ENCODE measurements around the gene PDIA3.
"Not testable (repeated sequence)": the region's sequence is repeated elsewhere in the genome, so short reads cannot be mapped to it uniquely, and the experiment has no call there.

Gene PDIA3

DNA sequence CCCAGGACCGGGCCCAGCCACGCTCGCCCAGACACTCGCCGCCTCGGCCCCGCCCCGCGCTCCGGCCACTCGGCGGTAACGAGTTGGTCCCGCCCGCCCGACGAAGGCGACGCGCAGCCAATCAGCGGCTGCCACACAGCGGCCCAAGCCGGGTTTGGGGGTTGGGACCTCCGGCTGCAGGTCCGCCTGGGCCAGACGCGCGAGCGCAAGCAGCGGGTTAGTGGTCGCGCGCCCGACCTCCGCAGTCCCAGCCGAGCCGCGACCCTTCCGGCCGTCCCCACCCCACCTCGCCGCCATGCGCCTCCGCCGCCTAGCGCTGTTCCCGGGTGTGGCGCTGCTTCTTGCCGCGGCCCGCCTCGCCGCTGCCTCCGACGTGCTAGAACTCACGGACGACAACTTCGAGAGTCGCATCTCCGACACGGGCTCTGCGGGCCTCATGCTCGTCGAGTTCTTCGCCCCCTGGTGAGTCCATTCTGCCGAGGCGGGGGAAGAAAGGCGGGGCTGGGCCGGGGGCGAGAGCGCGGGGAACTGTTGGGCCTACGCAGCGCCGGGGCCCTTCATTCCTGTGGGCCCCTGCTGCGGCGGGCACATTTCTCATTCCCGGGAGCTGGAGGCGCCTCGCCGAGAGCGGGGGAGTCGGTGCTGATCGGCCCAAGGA, at the start of gene PDIA3:
Gene PDIA3 (plus strand): TSS at position 194 of the 658 bp plus-strand sequence. CDS start 102 bp downstream, at position 296.
- DNase-seq = peak; percentile 52 to 96 (median 88)

DNA sequence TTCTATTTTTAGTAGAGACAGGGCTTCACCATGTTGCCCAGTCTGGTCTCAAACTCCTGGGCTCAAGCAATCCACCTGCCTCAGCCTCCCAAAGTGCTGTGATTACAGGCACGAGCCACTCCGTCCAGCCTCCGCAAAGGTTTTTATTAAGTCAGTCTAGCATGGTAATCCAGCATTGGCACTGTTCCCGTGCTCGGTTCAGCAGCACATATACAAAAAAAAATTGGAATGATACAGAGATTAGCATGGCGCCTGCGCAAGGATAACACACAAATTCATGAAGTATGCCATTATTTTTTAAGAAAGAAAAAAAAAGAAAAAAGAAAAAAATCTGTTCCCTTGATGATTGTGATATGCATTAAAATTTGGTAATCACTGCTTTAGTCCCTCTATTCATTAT, 44.1 kb upstream of the PDIA3 start:
- no peak for DNase-seq

DNA sequence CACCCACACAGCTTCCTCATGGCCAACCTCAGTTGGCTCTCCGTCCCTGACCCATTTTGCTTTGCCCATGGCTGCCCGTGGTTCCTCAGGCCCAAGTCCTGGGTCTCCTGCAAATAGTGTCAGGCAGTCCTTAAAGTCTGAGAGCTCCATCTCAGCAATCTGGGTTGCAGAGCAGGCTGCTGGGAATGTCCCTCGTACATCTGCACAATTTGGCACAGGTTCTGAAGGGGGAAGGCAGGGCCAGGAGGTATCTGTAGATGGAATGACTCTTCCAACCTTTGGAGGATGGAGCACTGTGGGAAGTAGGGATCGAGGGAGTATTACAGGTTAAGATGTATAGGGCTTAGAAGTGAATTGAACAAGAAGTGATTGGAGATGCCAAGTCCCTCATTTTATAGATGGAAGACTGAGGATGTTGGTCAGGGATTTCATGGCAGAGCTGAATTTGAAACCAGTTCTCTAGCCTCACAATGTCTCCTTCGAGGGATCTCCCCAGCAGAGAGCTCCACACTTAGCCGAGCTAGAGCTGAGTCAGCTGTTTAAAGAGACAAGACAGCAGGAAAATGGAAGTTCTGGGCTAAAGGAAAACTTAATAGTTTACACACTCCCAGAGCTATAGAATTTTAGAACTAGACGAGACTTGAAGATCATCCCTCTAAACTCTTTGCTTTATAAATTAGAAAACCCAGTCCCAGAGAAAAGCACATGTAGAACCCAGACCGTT, 43.4 kb upstream of the PDIA3 start:
- no peak for DNase-seq

DNA sequence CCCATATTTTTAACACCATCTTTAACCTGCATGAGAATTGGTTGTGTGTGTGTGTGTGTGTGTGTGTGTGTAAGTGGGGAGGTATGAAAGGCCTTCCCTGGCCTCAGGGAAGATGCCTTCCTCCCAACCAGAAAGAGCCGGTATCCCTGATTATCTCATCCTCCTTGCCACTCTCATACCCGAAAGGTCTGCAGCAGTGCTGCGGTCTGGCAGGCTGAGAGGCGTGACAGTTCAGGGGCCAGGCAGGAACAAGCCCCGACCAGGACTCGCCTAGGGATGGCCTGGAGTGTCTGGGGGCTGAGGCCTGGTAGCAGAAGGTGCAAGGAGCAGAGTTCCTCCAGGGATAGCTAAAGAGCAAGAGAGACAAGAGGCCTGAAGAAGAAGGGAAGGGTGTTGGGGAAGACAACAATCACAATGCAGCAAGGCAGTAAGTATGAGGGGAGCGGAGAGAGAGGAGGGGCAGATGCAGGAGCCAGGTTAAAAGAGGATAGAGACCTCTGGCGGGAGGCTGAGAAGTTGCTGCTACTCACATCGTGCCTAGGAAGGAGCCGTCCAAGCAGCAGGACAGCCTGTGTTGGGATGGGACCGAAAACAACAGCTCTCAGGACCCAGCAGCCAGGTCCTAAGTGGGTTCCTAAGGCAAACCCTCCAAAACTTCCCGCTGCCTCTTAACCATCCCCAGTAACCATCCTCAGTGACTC, 35.7 kb upstream of the PDIA3 start:
- not testable (repeated sequence) for DNase-seq

DNA sequence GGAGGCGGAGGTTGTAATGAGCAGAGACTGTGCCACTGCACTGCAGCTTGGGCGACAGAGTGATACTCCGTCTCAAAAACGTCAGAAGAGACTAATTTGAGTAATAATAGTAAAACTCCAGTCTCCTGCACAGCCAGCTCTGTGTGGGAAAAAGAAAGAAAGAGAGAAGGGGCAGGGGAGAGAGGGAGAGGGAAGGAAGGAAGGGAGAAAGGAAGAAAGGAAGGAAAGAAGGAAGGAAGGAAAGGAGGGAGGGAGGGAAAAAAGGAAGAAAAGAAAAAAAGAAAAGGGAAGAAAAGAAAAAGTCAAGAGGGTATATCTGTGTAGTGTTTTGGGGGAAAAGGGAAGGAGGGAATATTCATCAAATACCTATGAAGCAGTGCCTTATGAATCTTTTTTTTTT, 23.1 kb upstream of the PDIA3 start:
- no peak for DNase-seq

DNA sequence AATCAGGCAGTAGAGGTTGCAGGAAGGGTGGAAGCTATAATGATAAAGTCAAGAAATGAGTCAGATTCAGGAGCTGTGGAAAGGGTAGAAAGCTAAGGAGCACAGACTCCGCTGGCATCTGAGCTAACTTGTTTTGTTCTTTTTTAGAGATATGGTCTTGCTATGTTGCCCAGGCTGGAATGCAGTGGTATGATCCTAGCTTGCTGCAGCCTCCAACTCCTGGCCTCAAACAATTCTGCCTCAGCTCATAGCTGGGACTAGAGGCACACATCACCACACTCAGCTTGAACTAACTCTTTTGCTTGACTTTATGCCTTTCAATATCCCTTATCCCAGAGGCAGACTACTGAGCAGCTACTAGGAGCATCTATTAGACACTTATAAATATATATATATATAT, 19.9 kb upstream of the PDIA3 start:
- DNase-seq = not testable (repeated sequence)

DNA sequence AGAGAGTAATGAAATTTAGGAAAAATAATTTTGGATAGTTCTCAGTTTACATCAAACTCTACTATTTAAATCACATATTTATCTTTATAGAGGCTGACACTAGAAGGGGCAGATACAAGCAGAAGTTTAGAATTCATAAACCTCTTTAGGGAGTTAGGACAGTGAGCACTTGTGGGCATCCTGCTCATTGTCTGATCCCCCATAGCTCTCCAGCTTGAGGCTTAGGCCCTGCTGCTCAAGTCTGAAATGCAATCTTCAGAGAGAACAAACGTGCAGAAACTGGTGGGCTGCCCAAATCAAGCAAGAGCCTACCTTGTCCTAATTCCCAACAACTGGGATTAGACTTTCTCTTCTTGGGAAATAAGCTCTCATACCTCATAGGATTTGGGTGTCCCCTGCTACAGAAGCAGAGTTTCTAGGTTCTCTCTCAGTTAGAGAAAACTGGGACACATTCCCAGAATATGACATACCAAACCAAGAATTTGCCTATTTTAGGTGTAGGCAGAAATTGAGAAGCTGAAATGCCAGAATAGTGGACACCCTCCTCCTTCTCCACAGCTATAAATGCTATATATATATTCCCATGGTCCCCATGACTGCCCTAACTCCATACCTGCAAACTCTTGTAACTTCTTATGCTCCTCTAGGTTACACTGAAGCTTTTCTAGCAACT, 18.0 kb upstream of the PDIA3 start:
- not testable (repeated sequence) for DNase-seq

DNA sequence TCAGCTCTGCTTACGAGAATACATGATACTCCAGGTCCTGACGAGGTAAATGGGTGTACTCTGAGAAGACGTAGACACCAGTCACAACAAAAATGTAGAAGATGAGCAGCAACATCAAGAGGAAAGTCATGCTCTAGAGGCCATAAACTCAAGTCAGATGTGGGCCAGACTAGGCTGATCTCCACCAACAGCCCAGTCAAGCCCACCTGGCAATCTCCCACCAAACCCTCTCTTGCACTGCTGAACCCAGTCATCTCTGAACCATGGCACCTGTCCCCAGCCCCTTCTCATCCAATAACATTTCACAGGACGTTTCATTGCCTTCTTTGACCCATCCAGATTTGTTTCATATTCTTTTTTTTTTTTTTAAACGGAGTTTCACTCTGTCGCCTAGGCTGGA, 10.8 kb upstream of the PDIA3 start:
- DNase-seq = no peak

DNA sequence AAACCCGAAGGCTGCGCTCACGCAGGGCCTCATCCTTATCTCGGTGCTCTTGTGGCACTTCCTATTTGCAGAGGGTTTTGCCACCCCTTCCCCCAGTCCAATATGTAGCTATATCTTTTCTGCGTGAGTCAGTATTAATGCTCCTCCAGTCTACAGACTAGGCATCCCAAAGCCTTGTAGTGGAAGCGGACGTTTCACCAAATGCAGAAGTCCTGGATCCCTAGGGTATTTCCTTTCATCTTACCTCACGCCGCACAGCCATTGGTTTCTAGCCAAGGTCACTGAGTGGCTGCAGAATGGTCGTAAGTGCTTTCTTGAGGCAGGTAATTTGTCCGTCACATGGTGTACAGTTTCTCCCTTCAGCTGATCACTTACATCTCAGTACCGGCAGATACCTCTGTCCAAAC, 668 bp downstream of the PDIA3 start:
- peak in 5 of 56 donors; percentile 21 to 52 (median 23) for DNase-seq

DNA sequence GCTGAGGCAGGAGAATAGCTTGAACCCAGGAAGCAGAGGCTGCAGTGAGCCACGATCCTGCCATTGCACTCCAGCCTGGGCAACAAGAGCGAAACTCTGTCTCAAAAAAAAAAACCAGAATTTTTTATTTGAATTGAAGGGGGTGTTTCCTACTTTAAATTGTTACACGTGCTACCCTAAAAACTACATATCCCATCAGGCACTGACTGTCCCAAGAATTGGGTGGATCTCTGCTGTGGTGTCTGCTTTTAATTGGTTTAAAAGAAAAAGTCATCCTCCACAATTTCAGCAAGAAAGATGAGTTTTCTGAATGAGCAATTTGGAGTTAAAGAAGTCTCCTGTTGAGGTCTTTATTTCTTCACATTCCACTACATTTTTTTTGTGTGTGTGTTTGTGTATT, 2.1 kb downstream of the PDIA3 start:
- no peak for DNase-seq

DNA sequence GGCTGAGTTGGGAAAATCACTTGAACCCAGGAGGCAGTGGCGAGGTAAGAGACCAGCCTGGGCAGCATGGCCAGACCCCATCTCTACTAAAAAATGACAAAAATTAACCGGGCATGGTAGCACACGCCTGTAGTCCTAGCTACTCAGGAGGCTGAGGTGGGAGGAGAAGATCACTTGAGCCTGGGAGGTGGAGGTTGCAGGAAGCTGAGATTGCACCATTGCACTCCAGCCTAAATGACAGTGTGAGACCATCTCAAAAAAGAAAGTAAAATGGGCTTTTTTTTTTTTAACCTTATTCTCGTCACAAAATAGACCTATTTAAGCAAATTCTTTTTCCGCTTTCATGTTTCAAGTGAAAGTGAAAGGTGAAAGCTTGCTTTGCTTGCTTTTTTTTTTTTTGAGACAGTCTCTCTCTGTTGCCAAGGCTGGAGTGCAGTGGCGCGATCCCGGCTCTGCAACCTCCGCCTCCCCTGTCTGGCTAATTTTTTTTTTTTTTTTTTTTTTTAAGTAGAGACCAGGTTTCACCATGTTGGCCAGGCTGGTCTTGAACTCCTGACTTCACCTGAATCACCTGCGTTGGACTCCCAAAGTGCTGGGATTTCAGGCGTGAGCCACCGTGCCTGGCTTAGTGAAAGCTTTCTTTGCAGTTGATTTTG, 3.6 kb downstream of the PDIA3 start:
- DNase-seq = no peak

DNA sequence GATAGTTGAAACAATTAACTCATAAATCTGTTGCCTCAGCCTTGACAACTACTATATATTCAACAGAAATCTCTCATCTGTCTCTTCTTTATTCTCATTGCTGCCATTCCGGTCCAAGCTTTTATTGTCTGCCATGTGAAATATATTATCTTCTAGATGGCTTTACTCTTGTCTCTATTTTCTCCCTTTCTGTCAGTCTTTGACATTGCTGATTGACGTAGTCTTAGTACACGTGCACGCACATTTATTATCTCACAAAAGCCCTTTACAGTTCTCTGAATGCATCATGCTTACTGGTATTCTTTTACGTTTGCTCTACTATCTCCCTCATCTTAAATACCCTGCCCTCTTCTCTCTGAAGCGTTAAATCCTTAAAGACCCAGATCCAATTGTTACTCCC, 5.6 kb downstream of the PDIA3 start:
- no peak for DNase-seq

DNA sequence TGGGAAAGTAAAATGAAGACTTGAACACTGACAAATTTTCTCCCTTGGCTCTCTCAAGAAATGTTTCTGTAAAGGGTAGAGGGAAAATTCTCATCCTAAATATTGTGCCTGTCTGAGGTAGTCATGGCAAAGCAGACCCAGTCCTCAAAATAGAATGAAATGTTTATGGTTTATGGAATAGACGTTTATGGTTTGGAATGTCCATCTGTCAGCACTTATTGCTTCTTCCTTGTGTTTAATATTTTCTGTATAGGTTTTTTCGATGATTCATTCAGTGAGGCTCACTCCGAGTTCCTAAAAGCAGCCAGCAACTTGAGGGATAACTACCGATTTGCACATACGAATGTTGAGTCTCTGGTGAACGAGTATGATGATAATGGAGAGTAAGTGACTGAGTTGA, 16.6 kb downstream of the PDIA3 start:
- DNase-seq = no peak

DNA sequence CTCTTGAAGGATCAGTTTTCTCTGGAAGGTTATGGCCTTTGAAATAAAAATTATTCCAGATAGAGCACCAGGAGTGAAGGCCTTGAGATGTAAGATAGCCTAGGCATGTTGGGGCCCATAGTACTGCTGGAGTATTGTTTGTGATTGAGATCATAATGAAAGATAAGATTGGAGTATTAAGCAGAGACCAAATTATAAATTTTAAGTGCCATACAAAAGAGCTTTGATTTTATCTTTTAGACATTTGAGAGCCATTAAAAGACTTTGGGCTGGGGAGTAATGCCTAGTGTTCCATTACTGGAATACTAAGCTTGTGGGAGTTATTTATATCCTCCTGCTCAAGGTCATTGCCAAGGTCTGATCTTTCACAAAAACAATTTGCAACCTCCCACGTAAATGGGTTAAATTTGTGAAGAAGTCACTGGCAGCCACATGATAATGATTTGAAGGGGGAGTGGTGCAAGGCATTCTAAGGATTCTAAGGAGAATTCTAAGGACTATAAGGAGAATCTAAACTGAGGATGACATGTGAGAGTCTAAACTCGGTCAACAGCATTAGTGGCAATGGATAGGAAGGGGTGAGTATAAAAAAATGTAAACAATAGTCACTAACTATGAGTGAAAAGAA, 17.7 kb downstream of the PDIA3 start:
- no peak for DNase-seq

DNA sequence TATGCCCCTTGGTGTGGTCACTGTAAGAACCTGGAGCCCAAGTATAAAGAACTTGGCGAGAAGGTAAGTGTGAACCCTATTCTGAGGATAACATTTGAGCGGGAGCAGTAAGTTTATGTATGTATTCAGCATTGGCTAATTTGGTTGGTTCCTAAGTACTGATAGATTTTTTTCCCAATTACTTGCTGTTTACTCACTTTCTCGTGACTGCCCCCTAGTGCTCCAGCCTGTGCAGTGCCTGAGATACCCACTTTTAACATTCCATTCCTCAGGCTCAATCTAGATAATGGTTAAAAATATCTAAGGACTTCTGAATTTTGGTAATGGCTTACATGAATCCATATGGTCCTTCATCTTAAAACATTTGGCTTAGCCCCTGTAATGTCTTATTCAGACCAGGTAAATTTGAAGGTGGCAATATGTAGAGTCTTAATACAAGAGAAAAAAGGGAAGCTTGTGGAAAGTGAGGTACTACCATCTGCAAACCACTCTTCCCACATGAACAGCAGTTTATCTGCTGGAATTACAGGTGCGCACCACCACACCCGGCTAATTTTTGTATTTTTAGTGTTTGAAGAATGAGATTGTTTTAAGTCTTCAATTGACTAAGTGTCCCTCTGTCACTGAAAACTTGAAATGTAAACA, 23.5 kb downstream of the PDIA3 start:
- peak in 25 of 56 donors; percentile 2 to 77 (median 17) for DNase-seq

DNA sequence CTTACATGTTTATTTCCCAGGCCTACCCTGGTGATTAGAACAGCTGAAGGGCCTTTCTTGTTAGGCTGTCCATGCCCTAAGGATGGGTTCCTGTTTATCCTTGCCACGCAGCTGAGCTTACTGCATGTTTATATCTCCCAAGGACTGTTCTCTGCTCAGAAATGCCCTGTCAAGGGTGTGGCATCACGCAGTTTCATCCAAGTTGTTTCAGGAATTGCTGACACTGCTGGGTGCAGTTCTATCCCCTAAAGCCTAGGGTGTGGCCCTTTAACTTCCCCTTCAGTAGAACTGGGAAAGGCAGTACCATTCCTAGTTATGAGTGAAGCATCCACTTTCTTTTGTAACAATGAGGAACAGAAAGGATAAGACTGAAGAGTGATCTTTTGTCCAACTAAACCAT, 25.6 kb downstream of the PDIA3 start:
- no peak for DNase-seq

DNA sequence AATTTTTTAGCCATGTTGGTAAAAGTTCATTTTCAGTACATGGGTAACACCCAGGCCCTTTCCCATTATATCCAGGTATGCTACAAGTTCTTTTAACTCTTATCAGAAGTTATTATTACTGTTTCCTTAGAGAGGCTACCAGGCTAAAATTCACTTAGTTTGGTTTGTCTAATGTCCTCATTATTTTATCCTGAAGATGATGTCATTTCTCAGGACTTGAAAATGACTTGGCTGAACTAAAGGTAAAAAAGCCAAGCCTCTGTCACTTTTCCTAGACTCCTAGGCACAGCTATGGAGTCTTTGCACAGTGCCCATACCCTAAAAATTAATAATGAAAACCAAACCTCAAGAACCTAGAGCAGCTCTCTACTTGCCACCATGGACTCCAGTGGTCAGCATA, 26.4 kb downstream of the PDIA3 start:
- DNase-seq = no peak

DNA sequence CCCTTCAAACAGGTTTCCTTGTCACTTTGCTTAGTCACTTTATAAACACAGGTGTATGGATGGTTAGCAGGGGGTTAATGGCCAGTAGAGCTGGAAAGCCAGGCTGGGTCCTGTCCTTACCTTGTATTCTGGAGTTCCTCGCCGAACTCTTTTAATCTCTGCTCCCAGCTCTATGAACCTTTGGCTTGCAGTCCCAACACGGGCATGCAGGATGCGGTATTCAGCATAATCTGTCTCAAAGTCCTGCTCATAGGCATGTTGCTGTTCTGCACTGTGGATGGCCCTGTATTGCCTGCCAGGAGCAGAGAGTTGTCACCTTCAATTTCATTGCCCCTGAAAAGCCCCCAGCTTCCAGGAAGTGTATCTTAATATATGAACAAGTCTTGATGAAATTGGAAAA, 27.8 kb downstream of the PDIA3 start:
- DNase-seq = no peak

DNA sequence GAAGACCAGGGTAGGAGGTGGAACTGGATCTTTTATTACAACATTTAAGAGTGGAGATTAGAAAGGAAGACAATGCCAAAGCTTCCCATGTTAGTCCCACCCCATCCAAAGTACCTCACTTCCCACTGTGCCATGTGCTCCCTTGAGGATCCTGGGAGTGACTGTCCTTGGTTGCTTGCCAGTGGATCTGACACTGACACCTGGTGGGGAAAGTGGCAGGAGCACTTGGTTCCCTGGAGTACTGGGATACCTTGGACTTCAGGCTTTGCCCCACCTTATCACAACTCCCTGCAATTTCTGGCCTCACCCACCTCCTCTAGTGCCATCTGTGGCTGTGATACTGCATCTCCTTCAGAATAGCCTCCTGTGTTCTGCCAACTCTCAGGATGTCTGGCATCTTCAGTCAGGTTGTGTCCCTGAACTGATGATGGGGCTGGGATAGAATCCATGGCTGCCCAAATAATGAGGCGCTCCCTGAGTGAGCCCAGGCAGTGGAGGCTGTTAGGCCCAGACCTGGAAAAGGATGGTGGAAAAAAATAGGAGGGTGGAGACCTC, 29.2 kb downstream of the PDIA3 start:
- peak in 10 of 56 donors; percentile 5 to 39 (median 20) for DNase-seq
